ENCODE measurements around the gene ARID1A. TPM values are rescaled to one million over a fixed set of nuclear protein-coding genes. Genes with fewer than 3 reads are reported as not detected.

Gene ARID1A
- total and polyA plus RNA-seq, 2 of the 4 experiments (the other 2 are of a cell fraction), result 14.0 to 40.7 TPM

DNA sequence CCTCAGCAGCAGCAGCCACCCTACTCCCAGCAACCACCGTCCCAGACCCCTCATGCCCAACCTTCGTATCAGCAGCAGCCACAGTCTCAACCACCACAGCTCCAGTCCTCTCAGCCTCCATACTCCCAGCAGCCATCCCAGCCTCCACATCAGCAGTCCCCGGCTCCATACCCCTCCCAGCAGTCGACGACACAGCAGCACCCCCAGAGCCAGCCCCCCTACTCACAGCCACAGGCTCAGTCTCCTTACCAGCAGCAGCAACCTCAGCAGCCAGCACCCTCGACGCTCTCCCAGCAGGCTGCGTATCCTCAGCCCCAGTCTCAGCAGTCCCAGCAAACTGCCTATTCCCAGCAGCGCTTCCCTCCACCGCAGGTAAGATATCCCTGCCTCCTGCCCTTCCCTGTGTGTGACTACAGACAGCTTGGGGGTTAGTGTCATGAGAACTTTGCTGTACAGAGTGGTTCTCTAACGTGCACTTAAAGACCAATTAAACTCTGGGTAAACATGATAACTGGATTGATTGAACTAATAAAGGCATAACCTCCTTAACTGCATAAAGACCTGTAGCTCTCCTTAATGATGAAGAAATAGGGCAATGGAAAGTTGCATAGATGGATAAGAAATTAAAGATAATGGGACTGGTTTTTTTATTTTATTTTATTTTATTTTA is 35.6 kb downstream of the ARID1A start:
- Histone ChIP-seq H3K9me1 (ENCODE audit: insufficient read depth, low read length) (peaks cover 46% of the 10 kb centered on the region), H3K23ac (ENCODE audit: low read depth, low read length) (peak overlapping the region; percentile 7; the same call in 1 of the 2 replicates), H3K56ac (ENCODE audit: extremely low read depth, insufficient read depth, low read length) (no peak overlapping the region), H3K4me1 (ENCODE audit: control insufficient read depth, insufficient read depth, low read length) (peaks cover 29% of the 10 kb centered on the region), H3K9ac (ENCODE audit: low read depth, low read length) (no peak overlapping the region), H3K9me3 (ENCODE audit: control insufficient read depth, insufficient read depth, low read length) (no peaks in the 10 kb centered on the region), H4K20me1 (ENCODE audit: insufficient read depth, low read length) (peaks cover 79% of the 10 kb centered on the region), H2AK5ac (ENCODE audit: low read depth, low read length) (peak overlapping the region; percentile 36; the same call in 1 of the 2 replicates), H3K27ac (ENCODE audit: insufficient read depth, low read length) (peak overlapping the region; percentile 76), H2BK5ac (ENCODE audit: low read depth, low read length, poor library complexity, severe bottlenecking) (peak overlapping the region; percentile 76), H2AK9ac (replicated peaks; ENCODE audit: low read depth, low read length, poor library complexity) (peak overlapping the region; percentile 86), H3K4ac (ENCODE audit: low read depth, low read length) (peak overlapping the region; percentile 69), H3K4me3 (ENCODE audit: insufficient read depth, low read depth, low read length) (no peak overlapping the region), H4K8ac (ENCODE audit: low read depth in 2 of 2, low read length in 2 of 2) (no peak overlapping the region), H3K79me1 (ENCODE audit: low read depth in 1 of 2, low read length in 2 of 2) (peaks cover 36 to 85% of the 10 kb centered on the region in 2 experiments), H3K27me3 (ENCODE audit: control insufficient read depth, insufficient read depth, low read length) (no peaks in the 10 kb centered on the region), H3K36me3 (ENCODE audit: control insufficient read depth, insufficient read depth, low read length) (peaks cover 39% of the 10 kb centered on the region), H2BK120ac (ENCODE audit: low read depth, low read length) (peak overlapping the region; percentile 16; the same call in 1 of the 2 replicates), H3K14ac (replicated peaks; ENCODE audit: low read depth, low read length) (peak overlapping the region; percentile 33), H3K18ac (ENCODE audit: low read depth, low read length) (peak overlapping the region; percentile 26; the same call in 1 of the 2 replicates), H3K4me2 (ENCODE audit: low read depth, low read length) (no peak overlapping the region; the same call in 1 of the 2 replicates), H4K91ac (ENCODE audit: insufficient read depth, low read depth, low read length) (peak overlapping the region; percentile 19; the same call in 1 of the 2 replicates), H4K5ac (ENCODE audit: low read depth, low read length) (peak overlapping the region; percentile 3; the same call in 1 of the 2 replicates), H2BK15ac (ENCODE audit: low read depth, low read length) (no peak overlapping the region; the same call in 2 of the 3 replicates), H2AFZ (replicated peaks; ENCODE audit: low read length, poor library complexity) (peak overlapping the region; percentile 6), H2BK20ac (ENCODE audit: low read depth, low read length) (peak overlapping the region; percentile 57; the same call in 1 of the 2 replicates)
- no TSS peak for BruUV-seq (replicated peaks)
- intact Hi-C loops (cut with micrococcal nuclease) (loop anchor here (5.0 kb wide), 1 partner anchor 36 kb away; no protein-coding TSS in a partner anchor), in situ Hi-C loops (cut with MboI; ENCODE audit: low sequenced_read_pairs) (no loop called here), dilution Hi-C loops (cut with HindIII; ENCODE audit: low sequenced_read_pairs, unreplicated experiment) (no loop called here)
- WGBS, 2 experiments (ENCODE audit: extremely low coverage in 2 of 2, insufficient read length in 1 of 2), result 93% methylated on average over 3 of the region's 11 CpGs; no CpG with 5 or more reads in 1 of the 2 experiments
- TF ChIP-seq CHD1 (IDR thresholded peaks at IDR 0.05; ENCODE audit: low read depth, low read length) (no peak), BHLHE40 (IDR thresholded peaks at IDR 0.05; ENCODE audit: low read depth, low read length) (no peak), MAFK (IDR thresholded peaks at IDR 0.05; ENCODE audit: low read depth, low read length) (no peak)
- ChIA-PET CTCF (no interaction called here), POLR2A (ENCODE audit: unreplicated experiment) (interaction anchor here (0.9 kb wide), 1 partner anchor 57 kb away, joined by 3 read pairs; the partner anchor contains the start of gene PIGV)
- DNase-seq (no peak), ATAC-seq (ENCODE audit: low read depth) (no peak)
